Type B pancreatic cell (in vitro differentiated cells): ENCODE measurements around the gene ST7. TPM values are rescaled to one million over a fixed set of nuclear protein-coding genes. Genes with fewer than 3 reads are reported as not detected.

ENCODE experiments used
- DNase-seq: peaks from one replicate; pipeline ENCODE4 v3.0.0; 2021; ENCODE audit warnings: mixed read lengths; ENCODE audit not compliant: unreplicated experiment; ENCODE audit errors: extremely low spot score
- H3K27ac Mint-ChIP-seq: 2 replicates; pipeline ENCODE4 v1.8.0; 2021; ENCODE audit warnings: mild to moderate bottlenecking, mixed read lengths
- H3K27me3 Mint-ChIP-seq: 2 replicates; pipeline ENCODE4 v1.8.0; 2021; ENCODE audit warnings: mixed read lengths
- H3K36me3 Mint-ChIP-seq: 2 replicates; pipeline ENCODE4 v1.8.0; 2021; ENCODE audit warnings: mixed read lengths
- H3K4me1 Mint-ChIP-seq: one replicate; pipeline ENCODE4 v1.8.0; 2021; ENCODE audit warnings: mixed read lengths; ENCODE audit not compliant: unreplicated experiment
- H3K4me3 Mint-ChIP-seq: 2 replicates; pipeline ENCODE4 v1.8.0; 2021; ENCODE audit warnings: mild to moderate bottlenecking, mixed read lengths
- H3K9me3 Mint-ChIP-seq: 2 replicates; pipeline ENCODE4 v1.8.0; 2021; ENCODE audit warnings: mixed read lengths
- total RNA-seq: library from RNA; stranded (reverse); gene quantifications from 2 replicates; pipeline ENCODE4 v1.2.1, GENCODE V29; 2021; ENCODE audit warnings: low replicate concordance
- TF ChIP-seq, protein P1 (sequence below): fragments of 200-600 bp; sonication (generic); conservative IDR thresholded peaks from 2 replicates; pipeline ENCODE4 v1.5.0; 2021; ENCODE audit warnings: antibody characterized with exemption, mild to moderate bottlenecking

Gene ST7
- total RNA-seq, 1 donor from 2014 or later, result 25.0 TPM

GRCh38 chr7:117250245-117250644 lies 296.9 kb downstream of the ST7 start:
- no peaks in the 10 kb centered on the region for H3K36me3 Mint-ChIP-seq

GRCh38 chr7:117250801-117251200 lies 297.5 kb downstream of the ST7 start:
- no peak for DNase-seq
- no peak overlapping the region for H3K4me3 Mint-ChIP-seq
- no peak overlapping the region for H3K27ac Mint-ChIP-seq
- no peaks in the 10 kb centered on the region for H3K4me1 Mint-ChIP-seq
- TF ChIP-seq, protein P1, sequence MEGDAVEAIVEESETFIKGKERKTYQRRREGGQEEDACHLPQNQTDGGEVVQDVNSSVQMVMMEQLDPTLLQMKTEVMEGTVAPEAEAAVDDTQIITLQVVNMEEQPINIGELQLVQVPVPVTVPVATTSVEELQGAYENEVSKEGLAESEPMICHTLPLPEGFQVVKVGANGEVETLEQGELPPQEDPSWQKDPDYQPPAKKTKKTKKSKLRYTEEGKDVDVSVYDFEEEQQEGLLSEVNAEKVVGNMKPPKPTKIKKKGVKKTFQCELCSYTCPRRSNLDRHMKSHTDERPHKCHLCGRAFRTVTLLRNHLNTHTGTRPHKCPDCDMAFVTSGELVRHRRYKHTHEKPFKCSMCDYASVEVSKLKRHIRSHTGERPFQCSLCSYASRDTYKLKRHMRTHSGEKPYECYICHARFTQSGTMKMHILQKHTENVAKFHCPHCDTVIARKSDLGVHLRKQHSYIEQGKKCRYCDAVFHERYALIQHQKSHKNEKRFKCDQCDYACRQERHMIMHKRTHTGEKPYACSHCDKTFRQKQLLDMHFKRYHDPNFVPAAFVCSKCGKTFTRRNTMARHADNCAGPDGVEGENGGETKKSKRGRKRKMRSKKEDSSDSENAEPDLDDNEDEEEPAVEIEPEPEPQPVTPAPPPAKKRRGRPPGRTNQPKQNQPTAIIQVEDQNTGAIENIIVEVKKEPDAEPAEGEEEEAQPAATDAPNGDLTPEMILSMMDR, result no peak
- peaks cover 14% of the 10 kb centered on the region for H3K27me3 Mint-ChIP-seq
- peaks cover 4% of the 10 kb centered on the region for H3K9me3 Mint-ChIP-seq
- no peaks in the 10 kb centered on the region for H3K36me3 Mint-ChIP-seq

More at GRCh38 chr7:117250245-117250644, 296.9 kb downstream of the ST7 start:
- H3K27me3 Mint-ChIP-seq, result peaks cover 13% of the 10 kb centered on the region
- DNase-seq, result no peak
- no peak overlapping the region for H3K27ac Mint-ChIP-seq
- no peaks in the 10 kb centered on the region for H3K4me1 Mint-ChIP-seq
- peaks cover 8% of the 10 kb centered on the region for H3K9me3 Mint-ChIP-seq
- no peak overlapping the region for H3K4me3 Mint-ChIP-seq
- TF ChIP-seq, protein P1, result no peak

DNA sequence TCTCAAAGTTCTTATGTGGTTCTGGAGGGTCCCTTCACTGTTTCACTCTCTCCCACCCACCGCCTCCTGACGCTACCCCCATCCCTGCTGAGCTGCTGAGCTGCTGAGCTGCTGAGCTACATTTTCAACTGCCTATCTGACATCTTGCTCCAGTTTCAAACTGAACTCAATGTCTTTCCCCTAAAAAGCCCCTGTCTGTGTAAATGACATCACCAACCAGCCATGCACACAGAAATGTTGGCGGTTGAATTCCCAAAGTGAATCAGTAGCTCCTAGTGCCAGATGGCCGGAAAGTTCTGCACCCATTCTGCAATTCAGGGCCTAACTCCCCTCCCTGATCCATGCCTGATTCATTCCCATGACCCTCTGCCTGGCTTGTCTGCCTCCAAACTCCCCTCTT lies 298.4 kb downstream of the ST7 start:
- Mint-ChIP-seq H3K4me3 (no peak overlapping the region), H3K36me3 (no peaks in the 10 kb centered on the region), H3K27me3 (peaks cover 14% of the 10 kb centered on the region), H3K27ac (no peak overlapping the region), H3K4me1 (no peaks in the 10 kb centered on the region), H3K9me3 (no peaks in the 10 kb centered on the region)
- DNase-seq, result no peak
- TF ChIP-seq, protein P1, result no peak

GRCh38 chr7:117259615-117260014 lies 306.3 kb downstream of the ST7 start:
- no peaks in the 10 kb centered on the region for H3K9me3 Mint-ChIP-seq
- H3K27ac Mint-ChIP-seq, result no peak overlapping the region
- no peak for DNase-seq
- TF ChIP-seq, protein P1, result no peak
- H3K36me3 Mint-ChIP-seq, result no peaks in the 10 kb centered on the region
- H3K4me3 Mint-ChIP-seq, result no peak overlapping the region
- peaks cover 8% of the 10 kb centered on the region for H3K27me3 Mint-ChIP-seq
- H3K4me1 Mint-ChIP-seq, result no peaks in the 10 kb centered on the region

GRCh38 chr7:117262546-117262945 lies 309.2 kb downstream of the ST7 start:
- no peaks in the 10 kb centered on the region for H3K36me3 Mint-ChIP-seq

More at GRCh38 chr7:117262546-117262945, 309.2 kb downstream of the ST7 start:
- H3K27ac Mint-ChIP-seq, result no peak overlapping the region
- H3K27me3 Mint-ChIP-seq, result peaks cover 4% of the 10 kb centered on the region
- H3K4me3 Mint-ChIP-seq, result no peak overlapping the region
- H3K4me1 Mint-ChIP-seq, result no peaks in the 10 kb centered on the region
- no peaks in the 10 kb centered on the region for H3K9me3 Mint-ChIP-seq
- DNase-seq, result no peak
- TF ChIP-seq, protein P1, result no peak
